Hematopoietic multipotent progenitor cell treated with erythropoietin and hydrocortisone succinate and interleukin-3 and kit ligand, for 8 days (in vitro differentiated cells): ENCODE measurements around the gene MARCKS.

Experiments
- DNase-seq: peaks from one replicate; pipeline ENCODE4 v3.0.0-alpha.2; 2015

MARCKS gene

GRCh38 chr6:113854531-113855499 lies 2.3 kb upstream of the MARCKS start:
- peak; percentile 18 for DNase-seq

GRCh38 chr6:113855500-113856374 lies 1.4 kb upstream of the MARCKS start:
- peak; percentile 17 for DNase-seq

- DNase-seq, result no peak
Measured at GRCh38 chr6:113856375-113856624, 845 bp upstream of the MARCKS start.

DNA sequence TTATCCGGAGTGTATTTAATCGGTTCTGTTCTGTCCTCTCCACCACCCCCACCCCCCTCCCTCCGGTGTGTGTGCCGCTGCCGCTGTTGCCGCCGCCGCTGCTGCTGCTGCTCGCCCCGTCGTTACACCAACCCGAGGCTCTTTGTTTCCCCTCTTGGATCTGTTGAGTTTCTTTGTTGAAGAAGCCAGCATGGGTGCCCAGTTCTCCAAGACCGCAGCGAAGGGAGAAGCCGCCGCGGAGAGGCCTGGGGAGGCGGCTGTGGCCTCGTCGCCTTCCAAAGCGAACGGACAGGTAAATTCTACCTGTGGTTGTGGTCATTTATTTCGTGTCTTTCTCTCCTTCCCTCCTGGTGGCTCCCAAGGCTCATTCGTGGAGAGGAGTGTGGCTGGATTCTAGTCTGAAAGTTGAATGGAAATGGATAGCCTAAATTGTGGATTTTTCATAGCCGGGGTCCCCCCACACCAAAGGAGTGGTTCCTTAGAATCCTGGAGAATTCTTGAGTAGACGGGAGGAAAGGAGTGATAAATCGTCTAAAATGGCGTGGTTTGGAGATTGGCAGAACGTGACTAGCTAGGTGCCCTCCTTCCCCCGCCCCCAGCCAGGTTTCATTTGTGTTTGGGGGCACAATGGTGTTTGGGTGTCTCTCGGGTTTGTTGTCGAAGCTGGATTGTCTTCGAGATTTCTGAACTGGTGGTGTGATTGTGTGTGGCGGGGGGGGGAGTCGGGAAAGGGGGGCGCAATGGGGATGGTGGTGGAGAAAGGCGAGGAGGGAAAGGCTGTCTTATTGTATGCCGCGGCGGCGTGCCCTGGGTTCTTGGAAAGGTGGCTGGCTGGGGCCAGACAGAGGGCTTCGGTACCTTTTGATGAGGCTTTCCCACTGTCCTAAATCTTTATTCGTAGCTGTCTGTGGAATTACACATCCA lies 673 bp downstream of the MARCKS start:
- no peak for DNase-seq

- peak; percentile 65 for DNase-seq
Measured at GRCh38 chr6:113858480-113859348, 1.6 kb downstream of the MARCKS start.

DNA sequence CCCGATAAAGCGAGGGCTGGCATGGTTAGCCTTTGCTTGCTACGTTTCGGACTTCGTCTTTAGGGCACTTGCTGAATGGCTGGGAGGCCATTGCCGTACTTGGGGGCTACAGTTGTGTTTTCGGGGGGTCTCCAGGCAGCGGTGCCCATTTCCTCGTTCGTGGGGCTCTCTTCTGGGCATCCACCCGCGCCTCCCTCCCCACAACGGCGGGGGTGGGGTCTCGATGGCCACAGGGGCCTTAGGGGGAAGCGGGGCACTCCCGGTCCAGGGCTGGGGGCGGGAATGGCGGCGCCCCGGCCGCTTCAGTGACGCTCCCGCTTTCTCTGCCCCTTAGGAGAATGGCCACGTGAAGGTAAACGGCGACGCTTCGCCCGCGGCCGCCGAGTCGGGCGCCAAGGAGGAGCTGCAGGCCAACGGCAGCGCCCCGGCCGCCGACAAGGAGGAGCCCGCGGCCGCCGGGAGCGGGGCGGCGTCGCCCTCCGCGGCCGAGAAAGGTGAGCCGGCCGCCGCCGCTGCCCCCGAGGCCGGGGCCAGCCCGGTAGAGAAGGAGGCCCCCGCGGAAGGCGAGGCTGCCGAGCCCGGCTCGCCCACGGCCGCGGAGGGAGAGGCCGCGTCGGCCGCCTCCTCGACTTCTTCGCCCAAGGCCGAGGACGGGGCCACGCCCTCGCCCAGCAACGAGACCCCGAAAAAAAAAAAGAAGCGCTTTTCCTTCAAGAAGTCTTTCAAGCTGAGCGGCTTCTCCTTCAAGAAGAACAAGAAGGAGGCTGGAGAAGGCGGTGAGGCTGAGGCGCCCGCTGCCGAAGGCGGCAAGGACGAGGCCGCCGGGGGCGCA lies 2.4 kb downstream of the MARCKS start:
- no peak for DNase-seq

- DNase-seq, result no peak
Measured at GRCh38 chr6:113860181-113860955, 3.2 kb downstream of the MARCKS start.

- DNase-seq, result no peak
Measured at GRCh38 chr6:113862112-113862511, 5.0 kb downstream of the MARCKS start.

DNA sequence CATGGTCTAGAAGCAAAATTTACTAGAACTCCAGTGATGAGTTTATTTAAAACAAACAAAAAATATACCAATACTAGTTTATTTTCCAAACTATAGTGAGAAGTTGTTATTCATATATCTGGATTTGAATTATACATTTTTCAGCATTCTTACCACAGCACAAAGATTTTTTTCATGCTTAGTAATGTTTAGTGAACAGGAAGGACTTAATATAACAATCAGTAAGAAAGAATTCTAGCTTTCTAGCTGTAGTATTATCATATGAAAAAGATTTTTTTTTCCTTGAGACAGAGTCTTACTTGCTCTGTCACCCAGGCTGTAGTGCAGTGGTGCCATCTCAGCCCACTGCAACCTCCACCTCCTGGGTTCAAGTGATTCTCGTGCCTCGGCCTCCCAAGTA lies 13.8 kb downstream of the MARCKS start:
- no peak for DNase-seq

DNA sequence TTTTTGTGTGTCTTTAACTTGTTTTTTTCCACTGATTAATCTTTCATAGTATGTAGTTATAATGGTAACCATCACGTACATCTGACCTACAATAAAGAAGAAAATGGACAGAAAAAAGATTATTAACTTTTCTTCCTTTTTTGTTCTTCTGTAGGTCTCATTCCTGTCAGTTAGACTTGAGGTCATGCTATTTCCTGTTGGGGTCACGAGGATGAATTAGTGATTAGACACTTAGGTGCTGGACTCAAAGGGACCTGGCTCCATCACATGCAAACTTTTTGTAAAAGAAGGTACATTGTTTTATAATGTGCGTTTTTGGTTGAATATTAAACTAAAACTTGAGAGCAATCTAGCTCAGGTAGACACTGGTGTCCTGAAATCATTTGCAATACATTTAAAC lies 14.8 kb downstream of the MARCKS start:
- no peak for DNase-seq

- DNase-seq, result peak; percentile 8
Measured at GRCh38 chr6:113873043-113873667, 16.0 kb downstream of the MARCKS start.

- no peak for DNase-seq
Measured at GRCh38 chr6:113875470-113875869, 18.3 kb downstream of the MARCKS start.

- DNase-seq, result no peak
Measured at GRCh38 chr6:113876695-113877094, 19.6 kb downstream of the MARCKS start.

DNA sequence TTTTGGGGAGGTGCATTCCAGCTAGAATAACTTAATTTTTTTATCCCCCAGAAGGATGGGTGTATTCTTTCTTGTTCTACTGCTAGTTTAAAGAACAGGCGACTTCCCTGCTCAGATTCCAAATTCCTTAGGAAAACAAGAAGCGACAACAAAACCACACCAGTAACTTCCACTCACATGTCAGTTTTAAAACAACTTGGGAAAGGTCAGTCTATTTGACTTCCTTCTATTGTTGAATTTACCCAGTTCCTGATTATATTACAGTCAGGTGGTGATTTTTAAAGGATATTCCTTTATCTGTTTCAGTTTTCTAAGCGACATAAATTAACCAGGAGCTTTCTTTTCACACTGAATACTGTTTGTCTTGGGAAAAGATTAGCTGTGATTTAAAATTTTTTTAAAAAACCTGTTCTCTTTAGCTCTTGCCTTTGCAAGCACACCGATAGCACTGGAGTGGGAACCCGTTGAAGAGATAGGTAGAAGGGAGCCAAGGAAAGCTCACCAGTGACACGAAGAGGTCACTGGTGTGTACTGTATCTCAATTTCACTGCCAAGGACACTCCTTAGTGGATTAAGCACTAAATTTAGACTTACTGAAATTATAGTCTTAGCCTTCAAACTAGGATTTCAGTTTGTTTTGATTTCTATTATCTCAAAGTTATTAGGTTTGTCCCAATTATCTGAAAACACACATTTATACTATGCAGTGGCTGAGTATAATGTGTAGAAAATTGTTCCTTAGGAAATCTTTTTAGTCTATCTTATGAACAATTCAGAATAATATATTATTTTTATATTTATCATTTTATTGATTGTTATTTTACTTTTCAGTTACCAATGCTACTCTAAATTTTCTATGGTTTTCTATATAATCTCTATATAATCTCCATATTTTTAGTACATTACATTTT lies 22.3 kb downstream of the MARCKS start:
- DNase-seq, result peak; percentile 57

GRCh38 chr6:113881478-113881980 lies 24.4 kb downstream of the MARCKS start:
- DNase-seq, result no peak

- no peak for DNase-seq
Measured at GRCh38 chr6:113882336-113883022, 25.3 kb downstream of the MARCKS start.

GRCh38 chr6:113884011-113884410 lies 26.9 kb downstream of the MARCKS start:
- DNase-seq, result no peak

DNA sequence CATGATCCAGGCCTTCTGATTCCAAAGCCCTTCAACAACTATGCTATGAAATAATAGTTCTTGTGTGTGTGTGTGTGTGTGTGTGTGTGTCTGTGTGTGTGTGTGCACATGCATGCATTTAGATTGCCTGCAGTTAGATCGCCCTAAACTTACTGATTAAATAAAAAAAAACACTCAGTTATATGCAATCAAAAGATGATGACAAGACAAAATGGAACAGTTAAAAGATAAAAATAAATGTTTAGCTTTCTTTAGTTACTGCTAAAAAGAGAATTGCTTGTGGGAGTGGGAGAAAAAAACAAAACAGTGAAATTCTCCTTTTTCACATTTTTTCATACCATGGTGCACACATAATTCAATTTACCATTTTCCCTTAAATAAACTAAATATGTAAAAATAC lies 29.4 kb downstream of the MARCKS start:
- no peak for DNase-seq
